ENCODE measurements around the gene TNIP2. TPM values are rescaled to one million over a fixed set of nuclear protein-coding genes. Genes with fewer than 3 reads are reported as not detected.

TNIP2 gene
- total and polyA plus RNA-seq, 2 of the 13 experiments (the other 11 are each of a cell fraction or from before 2014, with no cell fraction given): 25.6 to 38.0 TPM

DNA sequence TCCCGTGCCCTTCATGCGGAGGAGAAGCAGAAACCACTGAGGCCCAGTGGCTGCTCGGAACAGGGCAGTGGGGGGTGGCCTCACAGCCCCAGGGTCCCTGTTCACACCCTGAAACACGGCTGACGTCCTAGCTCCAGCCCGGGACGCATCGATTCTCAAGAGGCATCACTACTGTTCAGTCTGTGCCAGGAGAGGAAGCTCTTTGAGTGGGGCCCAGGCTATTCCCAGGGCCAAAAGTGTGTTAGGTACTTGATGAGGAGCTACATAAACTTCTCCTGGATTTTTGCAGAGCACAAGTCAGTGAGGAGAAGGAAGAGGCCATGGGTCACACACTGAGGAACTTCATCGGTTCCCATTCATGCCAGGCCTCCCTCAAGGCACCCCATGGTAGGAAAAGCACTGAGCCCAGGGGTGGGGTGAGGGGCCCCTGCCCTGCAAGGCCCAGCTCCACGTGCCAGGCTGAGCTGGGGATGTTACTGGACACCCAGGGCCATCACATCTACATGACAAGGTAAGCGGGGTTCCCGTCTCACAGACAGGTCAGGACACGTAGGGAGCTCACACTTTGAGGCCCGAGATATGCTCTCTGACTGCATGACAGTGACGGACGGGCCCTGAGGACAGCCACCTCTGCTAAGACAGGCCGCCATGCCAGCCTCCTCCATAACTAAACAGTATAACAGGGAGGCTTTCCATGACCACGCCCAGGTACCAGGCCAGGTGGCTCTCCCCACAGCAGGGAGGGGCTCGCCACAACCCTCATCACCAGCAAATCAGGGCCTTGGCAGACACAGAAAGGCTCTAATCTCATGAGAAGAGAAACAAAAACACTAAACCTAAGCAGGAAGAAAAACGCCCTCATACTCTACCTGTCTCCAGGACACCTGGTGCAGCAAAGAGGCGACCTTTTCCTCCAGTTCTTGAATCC is 12.4 kb downstream of the TNIP2 start:
- Histone ChIP-seq H3K36me3 (replicated peaks in 1 of 2; ENCODE audit: control insufficient read depth in 1 of 2, insufficient read depth in 2 of 2, low read length in 2 of 2) (peaks cover 21 to 53% of the 10 kb centered on the region in 2 experiments), H3K4me3 (replicated peaks in 1 of 3; ENCODE audit: insufficient read depth in 1 of 3, low read depth in 2 of 3, low read length in 3 of 3) (no peak overlapping the region), H2AFZ (ENCODE audit: low read length) (no peak overlapping the region), H3K9me3 (ENCODE audit: low read length) (no peaks in the 10 kb centered on the region), H3K4me1 (ENCODE audit: insufficient read depth, low read length) (no peaks in the 10 kb centered on the region), H4K20me1 (ENCODE audit: insufficient read depth, low read length) (no peaks in the 10 kb centered on the region), H3K79me2 (ENCODE audit: insufficient read depth, low read length) (no peaks in the 10 kb centered on the region), H3K27ac (ENCODE audit: extremely low read length, insufficient read depth, low read length) (no peak overlapping the region), H3K4me2 (ENCODE audit: low read depth, low read length) (no peak overlapping the region), H3K27me3 (ENCODE audit: control insufficient read depth in 1 of 2, insufficient read depth in 2 of 2, low read length in 2 of 2) (no peaks in the 10 kb centered on the region), H3K9ac (ENCODE audit: insufficient read depth, low read depth, low read length) (no peak overlapping the region)
- intact Hi-C loops (cut with micrococcal nuclease; ENCODE audit: unreplicated experiment) (no loop called here), in situ Hi-C loops (cut with HindIII; ENCODE audit: extremely low pct_ligation_motif_present, low pct_unique_long_range_greater_than_20kb) (no loop called here)
- TF ChIP-seq PRMT3 (CRISPR knock-in tag; IDR thresholded peaks at IDR 0.05; ENCODE audit: borderline replicate concordance, low read depth): no peak
- TF ChIP-seq, protein P1, sequence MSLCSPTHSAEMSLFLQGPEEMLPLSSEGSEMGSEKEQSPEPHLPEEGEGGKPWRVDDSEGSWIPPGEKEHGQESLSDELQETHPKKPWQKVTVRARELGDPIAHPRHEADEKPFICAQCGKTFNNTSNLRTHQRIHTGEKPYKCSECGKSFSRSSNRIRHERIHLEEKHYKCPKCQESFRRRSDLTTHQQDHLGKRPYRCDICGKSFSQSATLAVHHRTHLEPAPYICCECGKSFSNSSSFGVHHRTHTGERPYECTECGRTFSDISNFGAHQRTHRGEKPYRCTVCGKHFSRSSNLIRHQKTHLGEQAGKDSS (CRISPR knock-in tag; IDR thresholded peaks at IDR 0.05; ENCODE audit: borderline replicate concordance, low read depth): no peak
- no peak for TF ChIP-seq POLR2AphosphoS5 (IDR thresholded peaks at IDR 0.05; ENCODE audit: low read depth, low read length)
- no peak for TF ChIP-seq ZFP36L2 (CRISPR knock-in tag; IDR thresholded peaks at IDR 0.05)
- no peak for TF ChIP-seq BRF2 (CRISPR knock-in tag; IDR thresholded peaks at IDR 0.05)
- no peak for TF ChIP-seq ZBTB8A (CRISPR knock-in tag; IDR thresholded peaks at IDR 0.05; ENCODE audit: borderline replicate concordance, low read depth)
- TF ChIP-seq KLF13 (CRISPR knock-in tag; IDR thresholded peaks at IDR 0.05): no peak
- TF ChIP-seq RAD51 (IDR thresholded peaks at IDR 0.05; ENCODE audit: borderline replicate concordance): no peak
- TF ChIP-seq TGIF2 (CRISPR knock-in tag; IDR thresholded peaks at IDR 0.05): no peak
- TF ChIP-seq PHF21A (CRISPR knock-in tag; IDR thresholded peaks at IDR 0.05): no peak
- no peak for TF ChIP-seq HHEX (CRISPR knock-in tag; IDR thresholded peaks at IDR 0.05)
- ATAC-seq: no peak
- POLR2A ChIA-PET: interaction anchor here (1.7 kb wide), 1 partner anchor 13 kb away, joined by 4 read pairs; no protein-coding TSS in a partner anchor
- CTCF ChIA-PET (ENCODE audit: low intra/inter-chr PET ratio, low total read pairs): no interaction called here
- no TSS peak for BruUV-seq (replicated peaks)
- 95% methylated on average over 12 of the region's 21 CpGs for WGBS (ENCODE audit: low lambda C conversion rate)
- no peak for FAIRE-seq
- no peak for DNase-seq (ENCODE audit: low spot score)
